HL-60 (cell line): Measurements from ENCODE around the gene ULK2.

Experiments used
- CTCF ChIP-seq: IDR thresholded peaks from one replicate; pipeline ENCODE4 v1.5.1; 2011; ENCODE audit warnings: low read length, control low read depth, inconsistent platforms; ENCODE audit not compliant: insufficient read depth
- GABPA ChIP-seq: IDR thresholded peaks from 2 replicates; pipeline ENCODE4 v1.6.1; 2012; ENCODE audit warnings: low read depth
- POLR2AphosphoS5 ChIP-seq: IDR thresholded peaks from 2 replicates; pipeline ENCODE4 v1.6.1; 2012; ENCODE audit warnings: low read depth
- REST ChIP-seq: IDR thresholded peaks from 2 replicates; pipeline ENCODE4 v1.6.1; 2012; ENCODE audit warnings: low read depth; ENCODE audit not compliant: insufficient replicate concordance

- TF ChIP-seq CTCF (no peak), POLR2AphosphoS5 (no peak), GABPA (no peak), REST (no peak)
Observed at GRCh38 chr17:19747829-19748806, 119.6 kb downstream of the ULK2 start, which contains the start of gene ALDH3A1.
